ENCODE results near the gene MDH1B.

DNA sequence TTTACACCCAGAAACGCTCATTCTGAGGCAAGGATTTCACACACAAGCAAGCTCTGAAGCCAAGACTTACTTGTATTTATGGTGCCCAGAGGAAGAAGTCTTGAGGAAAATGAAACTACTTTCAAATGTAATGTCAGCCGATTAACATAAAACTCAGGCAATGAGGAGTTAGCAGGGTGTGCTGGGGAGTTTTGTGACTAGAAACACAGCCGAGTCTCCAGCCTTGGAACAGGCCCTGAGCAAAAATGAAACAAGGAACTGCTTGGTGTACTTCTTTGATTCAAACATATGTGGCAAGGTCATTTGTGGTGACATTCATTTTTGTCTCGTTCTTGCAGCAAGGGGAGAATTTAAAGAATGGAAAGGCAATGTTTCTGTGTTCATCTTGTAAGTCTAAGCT, 51.4 kb downstream of the MDH1B start:
- no peak for TF ChIP-seq POLR2A (IDR thresholded peaks at IDR 0.05)
- TF ChIP-seq, protein P1, sequence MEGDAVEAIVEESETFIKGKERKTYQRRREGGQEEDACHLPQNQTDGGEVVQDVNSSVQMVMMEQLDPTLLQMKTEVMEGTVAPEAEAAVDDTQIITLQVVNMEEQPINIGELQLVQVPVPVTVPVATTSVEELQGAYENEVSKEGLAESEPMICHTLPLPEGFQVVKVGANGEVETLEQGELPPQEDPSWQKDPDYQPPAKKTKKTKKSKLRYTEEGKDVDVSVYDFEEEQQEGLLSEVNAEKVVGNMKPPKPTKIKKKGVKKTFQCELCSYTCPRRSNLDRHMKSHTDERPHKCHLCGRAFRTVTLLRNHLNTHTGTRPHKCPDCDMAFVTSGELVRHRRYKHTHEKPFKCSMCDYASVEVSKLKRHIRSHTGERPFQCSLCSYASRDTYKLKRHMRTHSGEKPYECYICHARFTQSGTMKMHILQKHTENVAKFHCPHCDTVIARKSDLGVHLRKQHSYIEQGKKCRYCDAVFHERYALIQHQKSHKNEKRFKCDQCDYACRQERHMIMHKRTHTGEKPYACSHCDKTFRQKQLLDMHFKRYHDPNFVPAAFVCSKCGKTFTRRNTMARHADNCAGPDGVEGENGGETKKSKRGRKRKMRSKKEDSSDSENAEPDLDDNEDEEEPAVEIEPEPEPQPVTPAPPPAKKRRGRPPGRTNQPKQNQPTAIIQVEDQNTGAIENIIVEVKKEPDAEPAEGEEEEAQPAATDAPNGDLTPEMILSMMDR (IDR thresholded peaks at IDR 0.05) = no peak

All from esophagus squamous epithelium (tissue), 4 donors.